Stimulated activated CD8-positive, alpha-beta memory T cell treated with anti-CD3 and anti-CD28 coated beads, Interleukin-4, amount 100 ng/mL, for 4 hours (primary cell): ENCODE measurements around the gene KRT8.
"Not testable (repeated sequence)": the region's sequence is repeated elsewhere in the genome, so short reads cannot be mapped to it uniquely, and the experiment has no call there.

Source experiments
- DNase-seq, 2 donors: peaks; one replicate each; pipeline ENCODE4 v3.0.0-alpha.2; 2020; ENCODE audit warnings: low read depth in 2 of 2, low spot score in 1 of 2

KRT8 gene

DNA sequence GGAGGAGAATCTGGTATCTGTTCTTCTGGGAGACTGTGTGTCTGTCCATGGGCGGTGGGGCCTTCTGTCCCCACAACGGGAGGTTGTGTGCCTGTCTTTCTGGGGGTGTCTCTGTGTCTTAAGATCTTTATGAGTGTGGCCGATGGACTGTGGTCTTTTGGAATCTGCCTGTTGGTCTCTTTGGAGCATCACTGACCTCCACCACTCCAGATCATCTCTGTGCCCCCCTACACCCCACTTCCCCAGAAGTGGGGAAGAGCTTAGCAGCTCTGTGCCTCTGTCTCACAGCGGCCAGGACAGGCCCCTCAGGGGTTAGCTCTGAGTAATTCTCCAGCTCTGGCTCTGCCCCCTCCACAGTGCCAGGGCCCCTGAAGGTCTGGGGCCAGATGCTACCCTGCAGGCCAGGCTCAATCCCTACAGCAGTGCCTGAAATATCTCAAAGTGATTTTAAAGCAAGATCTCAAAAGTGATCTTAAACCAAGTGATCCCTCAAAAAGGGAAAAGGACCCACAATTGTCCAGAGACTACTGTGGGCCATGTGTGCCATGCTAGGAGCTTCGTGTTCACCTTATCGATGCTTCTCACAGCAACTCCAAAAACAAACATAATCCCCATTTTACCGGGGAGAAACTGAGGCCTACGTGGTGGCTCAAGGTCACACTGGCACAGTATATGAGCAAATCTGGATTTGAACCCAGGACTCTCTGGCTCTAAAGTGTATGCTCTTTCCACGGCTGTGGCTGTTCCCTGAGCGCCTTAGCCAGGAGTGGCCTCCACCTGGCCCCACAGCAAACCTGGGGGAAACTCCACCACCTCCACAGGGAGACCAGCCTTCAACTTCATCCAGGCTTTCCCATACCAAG lies 30.1 kb downstream of the KRT8 start:
- DNase-seq, result no peak

DNA sequence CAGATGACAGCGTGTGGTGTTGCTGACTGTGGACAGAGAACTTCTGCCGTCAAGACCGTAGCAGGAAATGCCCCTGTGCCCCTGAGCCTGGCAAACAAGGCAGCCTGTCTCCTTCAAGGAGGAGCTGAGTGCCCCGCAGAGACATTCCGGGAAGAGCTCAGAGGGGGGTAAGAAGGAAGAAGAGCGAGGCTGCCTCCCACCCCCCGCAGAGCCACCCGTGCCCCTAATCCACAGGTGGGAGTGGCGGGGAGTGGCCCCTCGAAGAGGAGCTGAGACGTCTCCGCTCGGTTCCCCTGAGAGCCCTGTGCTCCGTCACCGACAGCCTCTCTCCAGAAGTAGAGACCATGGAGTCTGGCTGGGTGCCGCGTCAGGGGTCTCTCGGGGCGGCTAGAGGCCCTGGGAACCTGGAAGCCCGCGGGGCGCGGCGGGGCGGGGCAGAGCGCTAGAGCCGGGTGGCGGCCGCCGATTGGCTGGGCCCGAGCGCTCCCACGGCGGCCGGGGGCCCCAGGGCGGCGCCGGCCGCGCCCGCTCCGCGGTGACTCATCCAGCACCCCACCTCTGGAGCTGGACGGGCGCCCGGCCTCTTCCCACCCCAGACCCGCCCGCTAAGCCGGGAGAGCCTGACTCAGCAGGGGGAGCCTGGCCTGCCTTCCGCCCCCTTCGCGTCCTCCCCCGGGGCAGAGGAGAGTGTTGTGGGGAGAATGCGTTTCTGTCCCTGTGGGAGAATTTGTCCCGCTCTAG lies 30.9 kb downstream of the KRT8 start:
- peak; percentile 15 to 37 for DNase-seq

GRCh38 chr12:52873513-52873831 lies 31.4 kb downstream of the KRT8 start:
- DNase-seq, result no peak

DNA sequence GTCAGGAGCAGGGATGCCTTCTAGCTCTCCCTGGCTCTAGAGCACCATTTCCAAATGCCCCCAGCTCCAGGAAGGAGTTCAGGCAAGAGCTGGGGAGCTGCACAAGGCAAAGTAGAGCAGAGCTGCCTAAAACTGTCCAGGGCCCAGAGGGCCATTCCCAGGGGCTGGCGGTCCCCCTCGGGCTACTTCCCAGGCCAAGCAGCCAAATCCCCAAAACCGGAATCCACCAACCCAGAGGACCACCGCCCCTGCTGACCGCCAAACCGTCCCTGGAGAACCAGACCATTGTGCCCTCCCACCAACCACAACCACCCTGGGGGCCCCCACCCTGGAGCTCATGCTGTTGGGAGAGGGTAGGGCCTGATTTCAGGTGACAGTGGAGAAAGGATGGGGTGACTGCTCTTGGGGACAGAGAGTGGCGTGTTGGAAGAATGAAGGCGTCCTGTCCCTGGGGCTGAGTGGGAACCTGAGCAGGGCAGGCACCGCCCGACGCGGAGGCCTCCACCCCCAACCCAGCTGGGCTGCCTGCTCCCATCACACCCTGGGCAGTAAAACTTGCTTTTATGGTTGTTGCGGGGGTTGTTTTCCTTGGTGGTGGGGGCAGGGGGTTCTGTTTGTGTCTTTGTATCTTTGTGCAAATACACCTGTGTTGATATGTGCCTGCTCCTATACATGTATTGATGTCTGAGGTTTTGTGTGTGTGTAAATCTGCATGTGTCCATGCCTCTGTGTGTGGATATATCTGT lies 32.1 kb downstream of the KRT8 start:
- DNase-seq, result no peak

- DNase-seq, result no peak
These were observed 33.4 kb downstream of the KRT8 start for GRCh38 chr12:52871291-52872039.

DNA sequence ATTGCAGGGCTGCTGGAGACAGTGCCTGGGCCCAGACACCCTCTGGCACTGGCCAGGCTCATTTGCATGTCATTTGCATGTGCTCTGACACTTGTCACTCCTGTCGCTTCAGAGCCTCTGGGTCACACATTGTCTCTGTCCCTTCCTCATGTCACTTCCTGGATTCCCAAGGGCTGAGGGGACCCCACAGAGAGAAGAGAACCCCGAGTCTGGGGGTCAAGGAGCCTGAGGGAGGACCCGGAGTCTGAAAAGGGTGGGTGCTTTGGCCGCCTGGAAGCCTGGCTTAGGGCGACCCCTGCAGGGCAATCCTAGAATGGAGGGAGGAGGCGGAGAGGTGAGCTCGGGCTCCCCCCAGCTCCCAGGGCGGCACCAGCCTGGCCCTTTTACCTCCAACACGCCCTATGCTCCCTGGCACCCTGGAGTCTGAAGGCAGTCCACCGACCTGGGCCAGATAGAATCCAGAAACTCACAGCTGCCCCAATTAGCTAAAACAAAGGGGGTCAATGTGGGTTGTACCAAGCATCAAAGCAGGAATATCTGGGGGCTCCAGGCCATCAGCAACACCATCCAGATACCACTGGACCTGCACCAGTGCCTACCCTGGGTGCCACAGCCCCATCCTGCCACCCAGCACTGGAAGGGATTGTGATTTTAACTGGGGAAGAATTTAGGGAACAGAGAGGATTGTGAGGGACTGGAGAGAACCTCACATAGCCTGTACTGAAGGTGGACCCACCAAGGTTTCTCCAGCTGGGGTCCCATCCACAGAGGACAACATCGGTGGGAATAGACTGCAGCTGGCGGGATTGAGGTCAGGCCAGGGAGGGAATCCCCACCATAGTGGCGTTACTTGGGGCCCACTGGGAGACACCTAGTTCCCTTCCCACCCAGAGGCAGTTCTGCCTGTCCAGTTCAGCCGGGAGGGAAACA lies 34.2 kb downstream of the KRT8 start:
- peak; percentile 37 to 71 for DNase-seq

- no peak for DNase-seq
These were observed 37.2 kb downstream of the KRT8 start for GRCh38 chr12:52867642-52868041.

- DNase-seq, result no peak
These were observed 37.7 kb downstream of the KRT8 start for GRCh38 chr12:52867152-52867551.

- DNase-seq, result no peak
These were observed 39.6 kb downstream of the KRT8 start for GRCh38 chr12:52865090-52865944.

DNA sequence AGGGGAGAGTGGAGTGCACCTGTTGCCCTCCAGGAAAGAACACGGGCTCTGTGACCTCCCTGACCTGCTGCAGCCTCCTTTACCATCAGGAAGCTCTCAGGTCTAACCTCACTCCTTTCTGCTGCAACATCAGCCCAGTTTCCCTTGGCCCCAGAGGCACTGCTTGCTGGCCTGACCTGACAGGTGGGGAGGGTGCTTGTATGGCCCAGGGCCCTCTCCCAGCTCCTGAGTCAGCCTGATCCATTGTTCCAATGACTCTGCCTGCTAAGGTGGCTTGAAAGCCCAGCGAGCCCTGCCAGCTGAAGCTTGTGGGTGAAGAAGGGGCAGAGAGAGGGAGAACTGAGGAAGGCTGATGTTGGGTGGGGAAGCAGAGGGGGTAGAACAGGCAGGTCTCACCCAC lies 42.9 kb downstream of the KRT8 start:
- no peak for DNase-seq

DNA sequence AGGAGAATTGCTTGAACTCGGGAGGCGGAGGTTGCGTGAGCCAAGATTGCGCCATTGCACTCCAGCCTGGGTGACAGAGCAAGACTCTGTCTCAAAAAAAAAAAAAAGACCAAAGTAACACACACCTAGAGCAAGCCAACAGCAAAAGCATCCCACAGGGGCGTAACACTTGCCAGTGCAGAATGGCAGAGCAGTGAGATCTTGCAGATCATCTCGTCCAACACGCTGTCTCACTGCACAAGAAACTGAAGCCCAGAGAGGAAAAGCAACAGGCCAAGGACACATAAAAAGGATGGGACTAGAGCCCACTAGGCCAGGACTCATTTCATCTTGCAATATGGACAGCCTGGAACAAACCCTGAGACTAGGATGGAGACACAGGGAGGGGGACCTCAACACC lies 43.4 kb downstream of the KRT8 start:
- DNase-seq, result no peak

GRCh38 chr12:52860102-52860823 lies 44.6 kb downstream of the KRT8 start:
- no peak for DNase-seq

- DNase-seq, result no peak
These were observed 47.4 kb downstream of the KRT8 start for GRCh38 chr12:52857500-52857899.

DNA sequence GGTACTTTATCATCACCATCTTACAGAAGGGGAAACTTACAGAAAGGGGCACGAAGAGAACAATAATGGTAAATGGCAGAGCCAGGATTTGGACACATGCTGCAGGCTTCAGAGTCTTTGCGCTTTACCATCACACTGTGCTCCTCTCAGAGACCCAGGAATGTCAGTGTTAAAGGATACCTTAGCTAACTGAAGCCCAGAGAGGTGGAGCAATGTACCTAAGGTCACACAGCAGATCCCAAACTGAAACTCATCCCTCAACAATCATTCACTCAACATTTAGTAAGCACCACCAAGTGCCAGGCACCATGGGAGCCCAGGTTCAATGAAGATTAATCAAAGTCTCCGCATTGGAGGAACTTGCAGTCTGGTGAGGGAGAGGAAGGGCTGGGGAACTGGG lies 48.1 kb downstream of the KRT8 start:
- no peak for DNase-seq

DNA sequence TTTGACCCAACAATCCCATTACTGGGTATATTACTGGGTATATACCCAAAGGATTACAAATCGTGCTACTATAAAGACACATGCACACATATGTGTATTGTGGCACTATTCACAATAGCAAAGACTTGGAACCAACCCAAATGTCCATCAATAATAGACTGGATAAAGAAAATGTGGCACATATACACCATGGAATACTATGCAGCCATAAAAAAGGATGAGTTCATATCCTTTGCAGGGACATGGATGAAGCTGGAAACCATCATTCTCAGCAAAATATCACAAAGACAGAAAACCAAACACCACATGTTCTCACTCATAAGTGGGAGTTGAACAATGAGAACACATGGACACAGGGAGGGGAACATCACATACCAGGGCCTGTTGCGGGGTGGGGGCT lies 48.8 kb downstream of the KRT8 start:
- not testable (repeated sequence) for DNase-seq

GRCh38 chr12:52851787-52852186 lies 53.1 kb downstream of the KRT8 start:
- DNase-seq, result no peak

- DNase-seq, result no peak
These were observed 54.2 kb downstream of the KRT8 start for GRCh38 chr12:52850681-52851080.

- DNase-seq, result no peak
These were observed 55.4 kb downstream of the KRT8 start for GRCh38 chr12:52849511-52849910.
